Measurements from ENCODE around the gene BTBD18.

Gene BTBD18

DNA sequence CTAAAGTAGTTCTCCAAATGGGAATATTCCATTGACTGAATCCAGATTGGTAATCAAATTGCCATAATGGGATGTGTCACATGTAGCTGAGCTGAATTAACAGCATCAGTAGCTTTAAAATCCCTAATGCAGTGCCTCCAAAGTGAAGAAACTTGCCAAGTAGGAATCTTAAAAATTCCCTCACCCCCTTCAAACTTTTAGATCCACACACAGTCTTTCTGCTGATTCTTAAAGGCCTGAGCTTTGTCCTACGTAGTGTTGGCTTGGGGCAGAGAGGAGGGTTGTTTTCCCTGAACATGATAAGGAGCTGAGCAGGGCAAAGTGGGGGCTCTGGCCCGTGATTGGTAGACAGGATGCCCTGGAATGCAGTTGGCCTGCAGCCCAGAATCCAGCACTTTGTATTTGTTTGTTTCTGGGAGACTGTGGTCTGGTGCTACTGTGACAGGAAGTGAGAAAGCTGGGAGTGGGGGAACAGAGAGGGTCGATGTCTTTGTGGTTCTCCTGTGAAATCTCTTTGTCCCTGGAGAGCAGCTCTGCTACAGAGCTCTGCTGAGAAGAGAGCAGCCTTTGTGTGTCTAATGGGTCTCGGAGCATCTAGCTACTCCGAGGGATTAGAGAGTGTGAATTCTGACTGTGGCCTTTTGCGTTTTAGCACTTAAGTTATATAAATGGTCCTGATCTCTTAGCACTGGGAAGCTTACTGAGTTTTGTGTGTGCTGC is 26.9 kb upstream of the BTBD18 start:
- intact Hi-C loops (cut with DNase I): no loop called here
- DNase-seq: peak; percentile 41 to 90 (median 77)

DNA sequence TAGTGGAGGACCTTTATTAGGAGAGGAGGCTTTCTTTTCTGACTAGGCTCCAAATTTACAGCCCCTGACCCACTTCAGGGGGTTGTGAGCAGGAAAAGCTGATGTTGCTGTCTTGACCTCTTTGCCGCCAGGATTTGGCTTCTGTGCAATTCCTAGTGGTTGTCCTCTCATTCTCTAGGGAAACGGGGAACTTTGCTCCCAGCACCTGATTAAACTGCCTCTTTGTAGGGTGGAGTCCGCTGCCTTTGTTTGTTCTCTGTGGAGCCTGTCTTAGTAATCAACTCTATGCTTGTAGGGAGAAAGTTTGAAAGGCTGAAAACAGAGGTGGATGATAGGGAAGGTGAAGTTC is 26.3 kb upstream of the BTBD18 start:
- intact Hi-C loops (cut with DNase I): no loop called here
- DNase-seq: no peak

DNA sequence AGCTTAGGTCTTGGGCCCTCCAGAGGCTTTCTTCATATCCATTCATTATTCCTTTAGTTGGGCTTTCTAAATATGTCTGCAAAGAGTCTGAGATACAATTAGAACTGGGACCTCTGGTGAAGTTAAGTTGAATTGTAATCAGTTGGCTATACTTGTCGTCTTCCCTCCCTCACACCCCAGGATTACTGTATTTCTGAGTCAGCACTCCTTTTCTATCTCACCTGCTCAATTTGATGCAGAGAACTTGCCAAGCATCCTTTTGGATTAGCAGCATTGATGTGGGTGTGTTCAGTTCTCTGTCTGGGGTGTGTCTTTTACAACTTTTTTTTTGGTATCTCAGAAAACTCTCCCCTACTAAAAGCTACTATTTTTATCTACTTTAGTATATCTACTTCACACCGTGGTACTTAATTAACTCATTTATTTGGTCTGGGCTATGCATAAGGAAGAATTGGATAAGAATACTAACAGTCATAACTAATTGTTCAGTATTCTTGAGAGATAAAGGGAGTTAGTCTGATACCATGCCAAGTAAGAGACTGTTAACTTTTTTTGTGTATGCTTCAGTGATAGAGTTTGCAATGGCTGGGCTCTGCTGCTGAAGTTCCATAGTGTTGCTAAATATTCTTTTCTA is 25.1 kb upstream of the BTBD18 start:
- DNase-seq: peak in 9 of 42 donors; percentile 16 to 74 (median 51)
- intact Hi-C loops (cut with DNase I): no loop called here

DNA sequence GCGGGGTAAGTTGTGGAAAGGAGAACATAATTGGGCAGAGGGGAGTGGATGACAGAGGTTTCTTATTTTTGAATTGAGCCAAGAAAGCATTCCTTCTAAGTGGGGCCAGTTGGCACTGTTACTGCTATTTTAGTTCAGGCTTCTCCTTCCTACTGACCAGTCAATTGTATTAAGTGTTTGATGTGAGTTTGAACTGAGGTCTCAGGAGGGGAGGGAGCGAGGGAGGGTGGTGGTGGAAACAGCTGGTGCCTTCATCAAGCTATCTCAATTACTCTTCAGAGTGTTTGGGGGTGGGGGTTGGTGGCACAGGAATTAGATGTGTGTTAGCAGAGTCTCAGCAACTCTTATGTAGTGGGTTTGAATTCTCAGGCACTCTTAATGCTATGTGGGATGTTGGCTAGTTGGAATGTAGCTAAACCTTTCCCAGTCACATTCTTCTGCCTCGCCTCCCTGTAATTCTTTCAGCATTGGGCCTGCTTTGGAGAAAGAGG is 24.5 kb upstream of the BTBD18 start:
- DNase-seq: no peak
- intact Hi-C loops (cut with DNase I): no loop called here

DNA sequence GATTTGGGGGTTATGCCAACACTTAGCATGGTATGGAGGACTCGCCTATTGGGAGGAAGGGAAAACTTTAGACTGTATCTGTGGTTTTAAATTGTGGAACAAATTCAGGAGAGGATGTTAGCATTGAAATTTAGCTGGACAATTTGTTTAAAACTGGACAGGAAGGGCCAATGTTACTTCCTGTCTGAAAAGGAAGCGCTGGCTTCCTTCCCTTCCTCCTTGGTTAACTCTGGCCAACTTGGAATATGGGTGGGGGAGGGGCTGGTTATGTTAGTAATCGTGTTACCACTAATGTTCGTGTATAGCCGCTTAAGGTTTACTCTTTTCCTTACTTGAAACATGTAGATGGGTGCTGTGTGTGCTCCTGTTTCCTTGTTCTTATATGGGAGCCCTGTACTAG is 23.9 kb upstream of the BTBD18 start:
- no peak for DNase-seq
- intact Hi-C loops (cut with DNase I): no loop called here

DNA sequence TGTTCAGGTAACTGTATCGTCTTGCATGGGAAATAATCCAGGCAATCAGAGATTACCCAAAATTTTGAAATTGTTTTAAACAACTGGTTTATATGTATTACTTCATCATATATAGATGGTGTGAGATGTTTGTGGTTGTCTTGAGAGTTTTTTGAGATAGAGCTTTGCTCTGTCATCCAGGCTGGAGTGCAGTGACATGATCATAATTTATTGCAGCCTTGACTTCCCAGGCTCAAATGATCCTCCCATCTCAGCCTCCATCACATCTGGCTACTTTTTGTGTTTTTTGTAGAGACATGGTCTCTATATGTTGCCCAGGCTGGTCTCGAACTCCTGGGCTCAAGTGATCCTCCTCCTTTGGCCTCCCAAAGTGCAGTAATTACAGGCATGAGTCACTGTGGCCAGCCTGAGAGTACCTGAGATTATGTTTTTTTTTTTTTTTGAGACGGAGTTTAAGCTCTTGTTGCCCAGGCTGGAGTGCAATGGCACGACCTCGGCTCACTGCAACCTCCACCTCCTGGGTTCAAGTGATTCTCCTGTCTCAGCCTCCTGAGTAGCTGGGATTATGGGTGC is 21.5 kb upstream of the BTBD18 start:
- intact Hi-C loops (cut with DNase I): no loop called here
- no peak for DNase-seq

DNA sequence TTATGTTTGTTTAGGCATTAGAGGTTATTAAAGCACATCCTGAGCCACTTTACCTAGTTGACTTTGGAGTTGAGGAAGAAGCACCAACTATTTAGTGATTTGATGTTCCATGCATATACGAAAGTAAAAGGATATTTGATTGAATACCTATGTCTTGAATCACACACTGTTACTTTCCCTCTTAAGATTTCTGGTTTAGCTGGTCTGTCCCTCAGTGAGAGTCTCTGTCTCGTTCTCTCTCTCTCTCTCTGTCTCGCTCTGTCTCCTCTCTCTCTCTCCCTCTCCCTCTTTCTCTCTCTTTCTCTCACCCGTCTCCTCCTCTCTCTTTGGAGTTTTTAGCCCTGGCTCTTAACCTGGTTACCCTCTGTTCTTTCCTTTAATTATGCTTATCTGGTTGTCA is 20.9 kb upstream of the BTBD18 start:
- no peak for DNase-seq
- intact Hi-C loops (cut with DNase I): no loop called here

DNA sequence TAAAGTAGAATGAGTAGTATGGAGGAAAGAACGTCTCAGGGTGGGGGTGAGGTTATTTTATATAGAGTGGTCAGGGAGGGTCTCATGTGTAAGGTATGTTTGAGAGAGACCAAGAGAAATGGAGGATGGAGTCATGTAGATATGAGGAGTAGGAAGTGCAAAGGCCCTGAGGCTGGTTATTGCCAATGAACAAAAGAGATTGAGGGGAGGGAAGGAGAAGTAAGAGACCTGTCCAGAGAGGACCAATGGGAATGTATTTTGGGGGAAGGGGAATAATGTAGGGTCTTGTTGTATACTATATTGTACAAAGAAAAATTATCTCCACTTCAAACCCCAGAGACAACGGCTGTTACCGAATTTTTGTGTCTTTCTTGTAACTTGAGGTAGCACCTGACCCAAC is 19.7 kb upstream of the BTBD18 start:
- intact Hi-C loops (cut with DNase I): no loop called here

DNA sequence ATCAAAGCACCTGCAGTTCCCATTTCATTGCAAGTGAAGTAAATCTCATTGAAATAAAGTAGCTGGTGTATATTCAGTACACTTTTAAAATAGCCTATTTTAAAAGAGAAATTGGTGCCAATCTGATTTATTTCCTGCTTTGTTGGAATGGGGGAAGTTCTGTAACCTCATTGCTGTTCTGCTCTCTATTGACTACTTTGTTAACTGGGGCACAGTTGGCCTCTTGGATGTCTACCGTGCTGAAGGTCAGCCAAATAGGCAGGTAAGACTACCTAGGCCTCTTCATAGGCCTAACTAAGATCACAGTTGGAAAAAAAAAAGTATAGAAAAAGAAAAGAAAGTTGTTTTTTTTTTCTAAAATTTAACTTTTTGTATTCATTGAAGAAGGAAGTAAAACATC is 19.2 kb upstream of the BTBD18 start:
- intact Hi-C loops (cut with DNase I): no loop called here
- DNase-seq: no peak

More for the DNA sequence above, 19.7 kb upstream of the BTBD18 start:
- DNase-seq: no peak

DNA sequence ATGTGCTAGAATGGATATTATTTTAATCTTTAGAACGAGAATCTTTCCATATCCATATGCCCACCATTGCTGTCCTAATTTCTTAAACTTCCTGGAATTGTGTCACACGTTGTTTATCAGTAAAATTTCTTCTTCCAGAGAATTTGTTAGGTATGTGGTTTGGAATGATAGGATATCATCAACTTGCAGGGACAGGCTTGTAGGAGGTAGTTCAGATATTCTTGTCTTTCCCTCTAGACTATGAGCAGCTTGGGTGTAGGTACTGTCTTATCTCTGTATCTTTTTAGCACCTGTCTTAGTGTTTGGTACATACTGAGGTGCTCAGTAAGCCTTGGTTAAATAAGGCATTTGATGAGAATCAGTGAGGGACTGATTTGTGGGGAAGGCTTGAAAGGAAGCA is 13.4 kb upstream of the BTBD18 start:
- intact Hi-C loops (cut with DNase I): no loop called here
- DNase-seq: no peak

DNA sequence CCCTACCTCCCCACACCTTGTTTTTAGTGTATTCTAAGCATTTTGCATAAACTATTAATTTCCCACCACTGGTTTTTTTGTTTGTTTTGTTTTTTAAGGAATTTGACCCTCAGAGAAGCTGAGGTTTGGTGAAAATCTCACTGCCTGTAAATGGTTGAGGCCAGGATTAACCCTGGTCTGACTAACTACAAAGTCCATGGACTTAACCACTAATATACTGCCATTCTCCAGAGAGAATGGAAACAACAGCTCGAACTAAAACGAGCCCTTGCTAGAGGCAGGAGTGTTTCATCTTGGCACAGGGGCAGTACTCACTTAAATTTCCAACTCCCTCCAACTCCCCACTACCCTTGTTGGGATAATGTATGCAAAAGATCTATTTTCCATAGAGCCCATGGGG is 12.9 kb upstream of the BTBD18 start:
- DNase-seq: no peak
- intact Hi-C loops (cut with DNase I): no loop called here

DNA sequence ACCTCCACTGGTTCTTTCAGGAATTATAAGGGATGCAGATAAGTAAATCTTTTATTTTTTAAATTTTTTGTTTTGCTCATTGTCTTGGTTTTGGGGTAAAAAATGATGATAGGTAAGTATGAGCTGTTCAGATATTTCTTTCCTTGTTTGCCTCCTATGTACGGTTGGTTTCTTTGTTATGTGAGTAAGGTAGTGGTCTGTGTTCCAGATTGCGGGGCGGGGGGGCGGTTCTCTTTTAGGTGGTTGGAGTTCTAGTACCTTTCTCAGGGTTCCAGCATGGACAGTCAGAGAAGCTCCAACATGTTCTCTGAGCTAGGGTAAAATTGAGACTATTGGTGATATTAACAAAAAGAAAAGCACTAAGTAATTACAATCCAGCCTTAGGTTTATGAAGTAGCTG is 12.4 kb upstream of the BTBD18 start:
- intact Hi-C loops (cut with DNase I): no loop called here
- DNase-seq: no peak

DNA sequence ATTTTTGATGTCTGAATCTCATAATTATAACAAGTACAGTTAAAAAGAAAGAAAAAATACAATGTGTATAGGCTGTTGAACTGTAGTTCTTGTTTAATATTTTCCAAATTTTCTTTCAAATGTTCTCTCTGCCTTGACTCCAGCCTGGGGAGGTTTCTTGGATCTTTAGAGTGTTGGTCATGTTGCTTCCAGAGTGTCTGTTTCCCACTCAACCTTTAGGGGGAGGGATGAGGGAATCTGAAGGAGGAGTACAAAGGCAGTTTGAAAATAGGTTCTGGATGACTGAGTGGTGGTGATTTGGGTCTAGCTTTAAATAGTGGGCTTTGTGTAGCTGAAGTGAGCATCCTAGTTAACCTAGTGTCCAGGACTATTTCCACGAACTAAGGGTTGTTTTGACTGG is 11.9 kb upstream of the BTBD18 start:
- peak in 2 of 42 donors; percentile 21 to 35 for DNase-seq
- intact Hi-C loops (cut with DNase I): no loop called here

DNA sequence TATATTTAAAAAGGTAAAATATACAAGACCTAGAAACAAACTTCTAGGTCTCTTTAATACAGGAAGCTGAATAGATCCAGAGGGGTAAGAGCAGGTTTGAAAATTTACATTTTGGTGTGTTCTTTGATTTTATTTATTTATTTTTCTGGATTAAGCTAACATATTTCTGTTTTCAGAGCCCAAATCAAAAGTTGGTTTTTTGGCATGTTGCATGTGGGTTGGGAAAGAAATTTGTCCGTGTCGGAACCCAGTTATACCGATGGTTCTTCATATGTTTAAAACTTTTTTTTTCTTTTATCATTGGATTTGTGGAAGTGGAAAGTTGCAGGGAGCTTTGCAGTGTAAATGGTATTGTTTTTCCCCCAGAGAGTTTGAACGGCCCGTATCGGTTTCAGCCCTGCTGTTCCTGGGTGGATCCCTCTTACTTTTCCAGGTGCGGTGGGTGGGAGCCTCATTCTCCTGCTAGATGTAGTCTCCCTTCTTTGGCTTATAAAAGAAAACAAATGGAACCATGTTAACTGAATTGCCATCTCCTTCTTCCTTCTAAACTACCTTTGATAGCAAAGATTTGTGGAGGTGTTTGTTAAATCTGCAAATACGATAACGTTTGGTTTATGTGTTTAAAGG is 10.7 kb upstream of the BTBD18 start:
- DNase-seq: peak in 12 of 42 donors; percentile 13 to 58 (median 32)
- intact Hi-C loops (cut with DNase I): no loop called here

DNA sequence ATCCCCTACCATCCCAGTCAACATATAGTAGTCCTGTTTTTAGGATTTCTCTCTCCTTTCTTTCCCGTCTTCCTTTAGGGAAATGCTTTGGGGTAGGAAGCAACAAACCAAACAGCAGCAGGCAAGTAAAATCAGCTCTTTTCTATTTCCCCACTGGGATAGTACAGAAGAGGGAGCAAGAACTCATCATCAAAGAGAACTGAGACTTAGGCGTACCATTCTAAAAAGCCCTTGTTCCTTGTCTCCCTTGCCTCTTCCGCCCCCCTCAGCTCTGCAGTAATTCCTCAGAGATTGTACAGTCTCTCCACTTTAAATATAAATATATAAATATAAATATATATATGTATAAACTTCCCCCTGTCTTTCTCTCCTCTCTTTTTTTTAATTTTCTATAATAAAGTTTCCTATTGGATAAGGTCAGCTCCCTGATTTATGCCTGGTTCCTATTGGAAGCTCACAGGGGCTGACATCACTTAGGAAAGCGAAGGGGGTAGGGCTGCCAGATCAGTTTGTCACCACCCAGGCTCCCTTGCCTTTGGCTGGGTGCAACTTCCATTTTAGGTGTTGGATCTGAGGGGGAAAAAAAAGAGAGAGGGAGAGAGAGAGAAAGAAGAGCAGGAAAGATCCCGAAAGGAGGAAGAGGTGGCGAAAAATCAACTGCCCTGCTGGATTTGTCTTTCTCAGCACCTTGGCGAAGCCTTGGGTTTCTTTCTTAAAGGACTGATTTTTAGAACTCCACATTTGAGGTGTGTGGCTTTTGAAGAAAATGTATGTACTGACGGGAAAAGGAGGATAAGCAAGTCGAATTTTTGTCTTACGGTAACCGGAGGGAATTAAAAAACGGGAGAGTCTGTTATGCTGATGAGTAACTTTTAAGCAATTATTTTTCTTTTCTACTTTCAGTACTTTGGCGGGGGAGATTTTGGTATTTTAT is 9.9 kb upstream of the BTBD18 start, which contains the start of gene CTNND1:
Gene CTNND1, plus strand, starts transcription at position 502 of the 934 bp plus-strand sequence. CDS start 29,677 bp downstream, outside the sequence.
- peak; percentile 65 to 95 (median 86) for DNase-seq
- intact Hi-C loops (cut with DNase I): no loop called here

DNA sequence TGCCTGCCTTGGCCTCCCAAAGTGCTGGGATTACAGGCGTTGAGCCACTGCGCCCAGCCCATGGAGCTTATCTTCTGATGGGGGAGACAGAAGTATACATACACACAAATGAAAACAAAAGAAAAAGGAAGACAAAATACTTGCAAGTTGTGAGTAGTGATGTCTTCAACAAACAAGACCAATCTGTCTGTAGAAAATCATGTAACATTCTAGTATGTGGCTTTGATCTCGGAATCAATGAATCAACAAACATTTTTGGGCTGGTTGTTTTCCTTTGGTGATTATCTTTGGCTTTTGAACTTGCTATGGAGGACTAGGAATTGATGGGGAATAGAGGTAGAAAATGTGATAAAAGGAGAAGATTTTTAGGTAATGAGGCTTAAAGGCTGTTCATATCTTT is 6.6 kb upstream of the BTBD18 start:
- intact Hi-C loops (cut with DNase I): no loop called here
- no peak for DNase-seq

DNA sequence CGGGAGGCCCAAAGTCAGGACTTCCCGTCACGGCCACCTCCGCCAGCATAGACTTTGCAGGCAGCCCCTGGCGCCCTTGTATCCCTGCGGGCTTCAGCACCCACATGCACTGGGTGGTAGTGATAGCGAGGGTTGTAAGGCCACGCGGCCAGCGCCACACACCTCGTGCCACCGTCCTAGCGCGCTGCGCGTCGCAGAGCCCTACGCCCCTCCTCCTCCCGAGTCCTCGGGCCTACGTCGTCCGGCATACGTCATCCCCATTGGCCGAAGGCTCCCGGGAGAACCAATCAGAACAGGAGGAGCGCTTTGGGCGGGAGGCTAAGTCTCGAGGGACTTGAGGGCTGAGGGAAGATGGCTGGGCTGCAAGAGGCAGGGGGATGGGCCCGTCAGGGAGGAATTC is 1.3 kb upstream of the BTBD18 start:
- intact Hi-C loops (cut with DNase I): no loop called here
- no peak for DNase-seq

DNA sequence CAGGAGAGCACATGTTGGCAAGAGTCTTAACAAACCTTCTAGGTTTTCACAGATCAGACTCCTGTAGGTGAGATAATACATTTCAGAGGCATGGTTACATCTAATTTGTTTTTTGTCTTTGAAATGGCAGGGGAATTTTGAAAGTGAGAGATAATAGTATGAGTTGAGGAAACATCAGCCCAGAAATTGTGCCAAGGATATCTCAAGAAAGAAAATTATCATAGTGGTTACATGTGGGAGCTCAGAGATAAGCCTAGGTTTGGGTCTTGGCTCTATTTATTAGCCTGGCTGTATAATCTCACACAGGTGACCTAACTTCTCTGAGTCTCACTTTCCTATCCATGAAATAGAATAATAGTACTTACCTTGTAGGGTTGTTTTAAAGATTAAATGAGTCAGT is 443 bp downstream of the BTBD18 start:
- intact Hi-C loops (cut with DNase I): no loop called here
- no peak for DNase-seq

DNA sequence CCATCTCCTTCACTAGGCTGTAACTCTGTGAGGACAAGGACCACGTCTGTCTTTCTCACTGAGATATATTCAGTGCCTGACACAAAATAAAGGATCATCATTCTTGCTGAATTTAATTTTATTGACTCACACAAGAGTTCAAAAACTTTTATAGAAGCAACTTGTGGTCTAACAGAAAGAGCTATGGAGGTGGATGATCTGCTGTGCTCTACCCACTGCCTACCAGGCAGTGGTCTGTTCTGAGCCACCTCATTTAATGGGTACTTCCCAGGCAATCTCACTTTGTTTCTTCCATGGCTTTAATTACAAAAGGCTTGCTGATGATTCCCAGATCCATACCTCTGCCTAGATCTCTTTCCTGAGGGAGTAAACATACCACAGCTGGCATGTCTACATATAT is 4.7 kb downstream of the BTBD18 start:
- intact Hi-C loops (cut with DNase I): no loop called here
- DNase-seq: no peak
